GM12878 (cell line): ENCODE measurements around the gene TNFAIP2. TPM values are rescaled to one million over a fixed set of nuclear protein-coding genes. Genes with fewer than 3 reads are reported as not detected.
A peak's percentile ranks its signal among the peaks of the same experiment; 100 is the strongest.

Source experiments
- ASH2L ChIP-seq: fragments of 300-600, 200-600 bp; sonication (generic); IDR thresholded peaks from 2 replicates; pipeline ENCODE4 v1.6.1; 2017; ENCODE audit warnings: low read depth, mild to moderate bottlenecking, borderline replicate concordance
- CHD4 ChIP-seq: fragments of 200-600 bp; sonication (generic); IDR thresholded peaks from 2 replicates; pipeline ENCODE4 v1.6.1; 2016; ENCODE audit warnings: mild to moderate bottlenecking
- CTCF ChIP-seq, 3 experiments: IDR thresholded peaks in 2 of 3; conservative IDR thresholded peaks in 1 of 3; 2 replicates each; pipeline ENCODE4 v1.5.1; 2011; ENCODE audit warnings: low read depth in 3 of 3, low read length in 3 of 3, mild to moderate bottlenecking in 3 of 3, control low read depth in 2 of 3, moderate library complexity in 2 of 3, inconsistent platforms in 1 of 3, mixed read lengths in 1 of 3; ENCODE audit not compliant: control insufficient read depth in 2 of 3, insufficient read depth in 1 of 3; ENCODE audit errors: extremely low read depth in 1 of 3
- E2F4 ChIP-seq: IDR thresholded peaks from 2 replicates; pipeline ENCODE4 v1.6.1; 2012; ENCODE audit warnings: low read depth, low read length, improper control_type of control experiment
- EP300 ChIP-seq, 2 experiments: fragments of 150-350 bp in 1 of 2; IDR thresholded peaks; 2 replicates each; pipeline ENCODE4 v1.6.1; 2011 to 2012; ENCODE audit warnings: low read depth in 2 of 2, low read length in 2 of 2, borderline replicate concordance in 1 of 2, improper control_type of control experiment in 1 of 2, inconsistent platforms in 1 of 2; ENCODE audit not compliant: control insufficient read depth in 1 of 2
- FOXK2 ChIP-seq: fragments of 450-650 bp; IDR thresholded peaks from 2 replicates; pipeline ENCODE4 v1.6.1; 2017; ENCODE audit warnings: mild to moderate bottlenecking, moderate library complexity
- GABPA ChIP-seq: IDR thresholded peaks from 2 replicates; pipeline ENCODE4 v1.6.1; 2014; ENCODE audit warnings: antibody characterized with exemption, low read depth, mild to moderate bottlenecking, inconsistent platforms
- HSF1 ChIP-seq: fragments of 150-350 bp; IDR thresholded peaks from 2 replicates; pipeline ENCODE4 v1.6.1; 2014; ENCODE audit warnings: mild to moderate bottlenecking, low read depth, low read length
- IKZF2 ChIP-seq, 2 experiments: fragments of 450-650 bp; IDR thresholded peaks; 2 replicates each; pipeline ENCODE4 v1.6.1; 2017; ENCODE audit warnings: mild to moderate bottlenecking in 2 of 2, moderate library complexity in 2 of 2
- JUND ChIP-seq: IDR thresholded peaks from 2 replicates; pipeline ENCODE4 v1.6.1; 2012; ENCODE audit warnings: low read depth, mild to moderate bottlenecking, low read length, improper control_type of control experiment, moderate library complexity
- MXI1 ChIP-seq: fragments of 150-350 bp; IDR thresholded peaks from 2 replicates; pipeline ENCODE4 v1.6.1; 2011; ENCODE audit warnings: low read depth, mild to moderate bottlenecking, inconsistent platforms, low read length, improper control_type of control experiment
- NBN ChIP-seq: fragments of 450-650 bp; IDR thresholded peaks from 2 replicates; pipeline ENCODE4 v1.6.1; 2016
- NFXL1 ChIP-seq: fragments of 450-650 bp; IDR thresholded peaks from 2 replicates; pipeline ENCODE4 v1.6.1; 2017; ENCODE audit warnings: antibody characterized with exemption, mild to moderate bottlenecking, borderline replicate concordance
- NR2F1 ChIP-seq: fragments of 450-650 bp; conservative IDR thresholded peaks from 2 replicates; pipeline ENCODE4 v1.6.1; 2017; ENCODE audit warnings: mild to moderate bottlenecking
- POLR2A ChIP-seq: IDR thresholded peaks from 2 replicates; pipeline ENCODE4 v1.6.1; 2011; ENCODE audit warnings: low read depth, mild to moderate bottlenecking, low read length
- POLR2AphosphoS2 ChIP-seq: IDR thresholded peaks from 2 replicates; pipeline ENCODE4 v1.6.1; 2011; ENCODE audit warnings: low read depth, mild to moderate bottlenecking, low read length, improper control_type of control experiment, moderate library complexity
- POU2F2 ChIP-seq: IDR thresholded peaks from 3 replicates; pipeline ENCODE4 v1.6.1; 2011; ENCODE audit warnings: low read depth, mild to moderate bottlenecking, low read length, borderline replicate concordance
- RAD51 ChIP-seq: fragments of 450-650 bp; IDR thresholded peaks from 2 replicates; pipeline ENCODE4 v1.6.1; 2016; ENCODE audit warnings: moderate library complexity, mild to moderate bottlenecking, inconsistent platforms
- SMARCA5 ChIP-seq: fragments of 450-650 bp; IDR thresholded peaks from 2 replicates; pipeline ENCODE4 v1.6.1; 2017; ENCODE audit warnings: mild to moderate bottlenecking
- SREBF1 ChIP-seq: IDR thresholded peaks from 2 replicates; pipeline ENCODE4 v1.6.1; 2012; ENCODE audit warnings: mild to moderate bottlenecking, low read length
- SUPT20H ChIP-seq: IDR thresholded peaks from 2 replicates; pipeline ENCODE4 v1.6.1; 2011; ENCODE audit warnings: low read depth, mild to moderate bottlenecking, low read length, moderate library complexity, borderline replicate concordance; ENCODE audit not compliant: control insufficient read depth
- TARDBP ChIP-seq: IDR thresholded peaks from 2 replicates; pipeline ENCODE4 v1.6.1; 2016; ENCODE audit warnings: borderline replicate concordance
- TCF3 ChIP-seq: IDR thresholded peaks from 2 replicates; pipeline ENCODE4 v1.6.1; 2012; ENCODE audit warnings: low read depth, mild to moderate bottlenecking, low read length, borderline replicate concordance; ENCODE audit not compliant: insufficient read depth
- TCF7 ChIP-seq: IDR thresholded peaks from 2 replicates; pipeline ENCODE4 v1.6.1; 2014; ENCODE audit warnings: antibody characterized with exemption, borderline replicate concordance
- ZZZ3 ChIP-seq: IDR thresholded peaks from 2 replicates; pipeline ENCODE4 v1.6.1; 2011; ENCODE audit warnings: low read depth; ENCODE audit not compliant: control insufficient read depth, insufficient read length
- polyA plus RNA-seq, 11 experiments: library from polyadenylated mRNA; depleted of rRNA in 4 of 11; unstranded in 6 of 11; stranded (reverse) in 5 of 11; fragments of >200 nt; fragmentation: Nextera tagmentation in 4 of 11; fragmentation: Illumina TruSeq in 1 of 11; extraction: Ambion mirVana in 4 of 11; extraction: Trizol in 1 of 11; gene quantifications; 1 replicate in 1 of 11; 2 replicates in 10 of 11; pipeline versions ENCODE4 v1.2.1 to v1.2.3, GENCODE V29; 2011 to 2016; ENCODE audit warnings: inconsistent platforms in 2 of 11, missing spikeins in 2 of 11, low read depth in 1 of 11
- total RNA-seq, 4 experiments: library from RNA; depleted of rRNA in 3 of 4; stranded (reverse); fragments of >200 nt in 3 of 4; fragmentation: Illumina TruSeq in 1 of 4; extraction: Trizol in 1 of 4; gene quantifications; 2 replicates each; pipeline versions ENCODE4 v1.2.1 to v1.2.3, GENCODE V29; 2013 to 2021
- TF ChIP-seq, protein P1 (sequence below): fragments of 450-650 bp; IDR thresholded peaks from 2 replicates; pipeline ENCODE4 v1.6.1; 2017; ENCODE audit warnings: antibody characterized with exemption, mild to moderate bottlenecking, moderate library complexity

Gene TNFAIP2
- total and polyA plus RNA-seq, 10 of the 15 experiments (the other 5 are each of a cell fraction or from before 2014, with no cell fraction given), result 7.1 to 150 (median 74.5) TPM

- TF ChIP-seq SMARCA5 (no peak), CHD4 (no peak), NBN (peak; percentile 67; the same call in 1 of the 2 replicates), ASH2L (no peak), NR2F1 (peak; percentile 70), TCF3 (peak; percentile 89), FOXK2 (no peak), CTCF (IDR thresholded peaks at IDR 0.05 in 2 of 3, conservative IDR thresholded peaks at IDR 0.05 in 1 of 3; ENCODE audit: control insufficient read depth in 2 of 3, extremely low read depth in 1 of 3, insufficient read depth in 1 of 3, low read depth in 3 of 3, low read length in 3 of 3) (no peak), IKZF2 (IDR thresholded peaks at IDR 0.05) (peak; percentile 82 to 91), E2F4 (no peak), POLR2A (peak; percentile 44; the same call in 1 of the 2 replicates), JUND (no peak), EP300 (IDR thresholded peaks at IDR 0.05; ENCODE audit: borderline replicate concordance in 1 of 2, control insufficient read depth in 1 of 2, low read depth in 2 of 2, low read length in 2 of 2) (peak; percentile 39 to 46; a peak in 3 of 4 replicates), NFXL1 (no peak), RAD51 (no peak), MXI1 (no peak), SREBF1 (no peak), POLR2AphosphoS2 (no peak), ZZZ3 (no peak), SUPT20H (no peak), HSF1 (no peak), TARDBP (no peak), GABPA (no peak), TCF7 (no peak), POU2F2 (no peak)
- TF ChIP-seq, protein P1, sequence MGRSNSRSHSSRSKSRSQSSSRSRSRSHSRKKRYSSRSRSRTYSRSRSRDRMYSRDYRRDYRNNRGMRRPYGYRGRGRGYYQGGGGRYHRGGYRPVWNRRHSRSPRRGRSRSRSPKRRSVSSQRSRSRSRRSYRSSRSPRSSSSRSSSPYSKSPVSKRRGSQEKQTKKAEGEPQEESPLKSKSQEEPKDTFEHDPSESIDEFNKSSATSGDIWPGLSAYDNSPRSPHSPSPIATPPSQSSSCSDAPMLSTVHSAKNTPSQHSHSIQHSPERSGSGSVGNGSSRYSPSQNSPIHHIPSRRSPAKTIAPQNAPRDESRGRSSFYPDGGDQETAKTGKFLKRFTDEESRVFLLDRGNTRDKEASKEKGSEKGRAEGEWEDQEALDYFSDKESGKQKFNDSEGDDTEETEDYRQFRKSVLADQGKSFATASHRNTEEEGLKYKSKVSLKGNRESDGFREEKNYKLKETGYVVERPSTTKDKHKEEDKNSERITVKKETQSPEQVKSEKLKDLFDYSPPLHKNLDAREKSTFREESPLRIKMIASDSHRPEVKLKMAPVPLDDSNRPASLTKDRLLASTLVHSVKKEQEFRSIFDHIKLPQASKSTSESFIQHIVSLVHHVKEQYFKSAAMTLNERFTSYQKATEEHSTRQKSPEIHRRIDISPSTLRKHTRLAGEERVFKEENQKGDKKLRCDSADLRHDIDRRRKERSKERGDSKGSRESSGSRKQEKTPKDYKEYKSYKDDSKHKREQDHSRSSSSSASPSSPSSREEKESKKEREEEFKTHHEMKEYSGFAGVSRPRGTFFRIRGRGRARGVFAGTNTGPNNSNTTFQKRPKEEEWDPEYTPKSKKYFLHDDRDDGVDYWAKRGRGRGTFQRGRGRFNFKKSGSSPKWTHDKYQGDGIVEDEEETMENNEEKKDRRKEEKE, result no peak
Measured at GRCh38 chr14:103108749-103109207, 14.5 kb upstream of the TNFAIP2 start (continued).
